H9 (cell line): ENCODE measurements around the gene MOCS3. TPM values are rescaled to one million over a fixed set of nuclear protein-coding genes. Genes with fewer than 3 reads are reported as not detected.

Source experiments
- DNase-seq: peaks from one replicate; pipeline ENCODE4 v3.0.0-alpha.2; 2017
- H2AFZ ChIP-seq: one replicate; pipeline ENCODE4 v1.6.1; 2013; ENCODE audit warnings: mild to moderate bottlenecking, low read length, control low read depth, moderate library complexity
- H2AK5ac ChIP-seq: 2 replicates; pipeline ENCODE4 v1.6.1; 2013; ENCODE audit warnings: low read length, control low read depth, mixed read lengths; ENCODE audit not compliant: insufficient read length
- H2BK120ac ChIP-seq: one replicate; pipeline ENCODE4 v1.6.1; 2013; ENCODE audit warnings: low read depth, mild to moderate bottlenecking, low read length, control low read depth, inconsistent platforms; ENCODE audit not compliant: poor library complexity, severe bottlenecking
- H2BK12ac ChIP-seq: 2 replicates; pipeline ENCODE4 v1.6.1; 2013; ENCODE audit warnings: low read length, control low read depth, mixed read lengths, low read depth; ENCODE audit not compliant: insufficient read length
- H2BK15ac ChIP-seq: 2 replicates; pipeline ENCODE4 v1.6.1; 2013; ENCODE audit warnings: low read depth, low read length, control low read depth
- H2BK20ac ChIP-seq: one replicate; pipeline ENCODE4 v1.6.1; 2013; ENCODE audit warnings: low read depth, mild to moderate bottlenecking, low read length, control low read depth, inconsistent platforms; ENCODE audit not compliant: poor library complexity, severe bottlenecking
- H2BK5ac ChIP-seq: 2 replicates; pipeline ENCODE4 v1.6.1; 2013; ENCODE audit warnings: low read length, control low read depth, mixed read lengths; ENCODE audit not compliant: insufficient read length
- H3K14ac ChIP-seq: 2 replicates; pipeline ENCODE4 v1.6.1; 2013; ENCODE audit warnings: low read length, control low read depth; ENCODE audit not compliant: insufficient read depth
- H3K18ac ChIP-seq: 2 replicates; pipeline ENCODE4 v1.6.1; 2013; ENCODE audit warnings: low read depth, mild to moderate bottlenecking, mixed read lengths, low read length, control low read depth; ENCODE audit not compliant: insufficient read length
- H3K23ac ChIP-seq: 2 replicates; pipeline ENCODE4 v1.6.1; 2013; ENCODE audit warnings: low read length, control low read depth, mixed read lengths, low read depth; ENCODE audit not compliant: insufficient read length
- H3K23me2 ChIP-seq: 2 replicates; pipeline ENCODE4 v1.6.1; 2013; ENCODE audit warnings: low read depth, mild to moderate bottlenecking, mixed read lengths, low read length, control low read depth; ENCODE audit not compliant: insufficient read length, poor library complexity, severe bottlenecking
- H3K27ac ChIP-seq: 2 replicates; pipeline ENCODE4 v1.5.1; 2013; ENCODE audit warnings: low read length, control low read depth, mixed read lengths, low read depth; ENCODE audit not compliant: insufficient read length
- H3K27me3 ChIP-seq: 2 replicates; pipeline ENCODE4 v1.6.1; 2013; ENCODE audit warnings: low read length, control low read depth, inconsistent platforms; ENCODE audit not compliant: insufficient read depth
- H3K4ac ChIP-seq: 2 replicates; pipeline ENCODE4 v1.6.1; 2013; ENCODE audit warnings: low read depth, mild to moderate bottlenecking, control low read depth, inconsistent platforms, low read length, moderate library complexity
- H3K4me1 ChIP-seq: 2 replicates; pipeline ENCODE4 v1.6.1; 2013; ENCODE audit warnings: low read length, control low read depth, inconsistent platforms; ENCODE audit not compliant: insufficient read depth
- H3K4me2 ChIP-seq: 2 replicates; pipeline ENCODE4 v1.6.1; 2013; ENCODE audit warnings: low read length, control low read depth, mixed read lengths; ENCODE audit not compliant: insufficient read length, insufficient read depth
- H3K56ac ChIP-seq: 2 replicates; pipeline ENCODE4 v1.6.1; 2013; ENCODE audit warnings: low read depth, mild to moderate bottlenecking, mixed read lengths, low read length, control low read depth; ENCODE audit not compliant: insufficient read length
- H3K79me1 ChIP-seq: 2 replicates; pipeline ENCODE4 v1.6.1; 2013; ENCODE audit warnings: low read depth, mild to moderate bottlenecking, moderate library complexity, low read length, control low read depth, inconsistent platforms; ENCODE audit not compliant: insufficient read depth, poor library complexity, severe bottlenecking
- H3K79me2 ChIP-seq: 2 replicates; pipeline ENCODE4 v1.6.1; 2013; ENCODE audit warnings: low read length, control low read depth, inconsistent platforms; ENCODE audit not compliant: insufficient read depth
- H3K9ac ChIP-seq: 2 replicates; pipeline ENCODE4 v1.6.1; 2013; ENCODE audit warnings: low read length, control low read depth, mixed read lengths; ENCODE audit not compliant: insufficient read length; ENCODE audit errors: extremely low read depth
- H3K9me3 ChIP-seq: one replicate; pipeline ENCODE4 v1.6.1; 2013; ENCODE audit warnings: low read depth, low read length, inconsistent platforms; ENCODE audit not compliant: control insufficient read depth
- H3T11ph ChIP-seq: one replicate; pipeline ENCODE4 v1.6.1; 2013; ENCODE audit warnings: mild to moderate bottlenecking, low read length, control low read depth, inconsistent platforms
- H4K20me1 ChIP-seq: one replicate; pipeline ENCODE4 v1.6.1; 2013; ENCODE audit not compliant: control insufficient read depth, insufficient read length, insufficient read depth
- H4K5ac ChIP-seq: 2 replicates; pipeline ENCODE4 v1.6.1; 2013; ENCODE audit warnings: low read depth, mild to moderate bottlenecking, mixed read lengths, low read length, control low read depth; ENCODE audit not compliant: insufficient read length
- H4K8ac ChIP-seq: replicated peaks from 2 replicates; pipeline ENCODE4 v1.6.1; 2013; ENCODE audit warnings: low read length, control low read depth, mixed read lengths, low read depth; ENCODE audit not compliant: insufficient read length
- H4K91ac ChIP-seq: 2 replicates; pipeline ENCODE4 v1.6.1; 2013; ENCODE audit warnings: low read depth, mild to moderate bottlenecking, moderate library complexity, mixed read lengths, low read length, control low read depth; ENCODE audit not compliant: insufficient read length
- H3K27ac Mint-ChIP-seq, 3 experiments: 2 replicates in 2 of 3; 3 replicates in 1 of 3; pipeline ENCODE4 v1.8.0; 2020 to 2021; ENCODE audit warnings: mixed read lengths in 3 of 3, mild to moderate bottlenecking in 1 of 3, moderate library complexity in 1 of 3
- H3K27me3 Mint-ChIP-seq: 2 replicates; pipeline ENCODE4 v1.8.0; 2021; ENCODE audit warnings: low read depth, mild to moderate bottlenecking, moderate library complexity, mixed read lengths
- H3K36me3 Mint-ChIP-seq, 3 experiments: 2 replicates in 2 of 3; 3 replicates in 1 of 3; pipeline ENCODE4 v1.8.0; 2020 to 2021; ENCODE audit warnings: low read depth in 3 of 3, mixed read lengths in 3 of 3; ENCODE audit not compliant: insufficient read depth in 1 of 3
- H3K4me1 Mint-ChIP-seq, 2 experiments: 2 replicates each; pipeline ENCODE4 v1.8.0; 2020; ENCODE audit warnings: mixed read lengths in 2 of 2
- H3K4me3 Mint-ChIP-seq, 2 experiments: 2 replicates in 1 of 2; 3 replicates in 1 of 2; pipeline ENCODE4 v1.8.0; 2020 to 2021; ENCODE audit warnings: mild to moderate bottlenecking in 2 of 2, mixed read lengths in 2 of 2, moderate library complexity in 1 of 2
- H3K9me3 Mint-ChIP-seq, 2 experiments: 2 replicates in 1 of 2; 3 replicates in 1 of 2; pipeline ENCODE4 v1.8.0; 2020; ENCODE audit warnings: mild to moderate bottlenecking in 2 of 2, mixed read lengths in 2 of 2, moderate library complexity in 1 of 2
- CTCF ChIP-seq: fragments of 200-600 bp; sonication (generic); conservative IDR thresholded peaks from 3 replicates; pipeline ENCODE4 v1.8.0; 2021; ENCODE audit warnings: antibody characterized with exemption, mild to moderate bottlenecking
- WGBS: extraction: QIAGEN DNeasy Blood & Tissue Kit; methylation state at CpG from one replicate; pipeline ENCODE4 v1.1.7; 2013; ENCODE audit warnings: missing lambda C conversion rate, low lambda C conversion rate, mixed read lengths; ENCODE audit not compliant: insufficient read length; ENCODE audit errors: extremely low coverage; 5-methylcytosine and 5-hydroxymethylcytosine counted together
- total RNA-seq: library from RNA; stranded (reverse); gene quantifications from 2 replicates; pipeline ENCODE4 v1.2.1, GENCODE V29; 2021

Gene MOCS3
- total RNA-seq, 1 experiment from 2014 or later = 9.0 TPM

DNA sequence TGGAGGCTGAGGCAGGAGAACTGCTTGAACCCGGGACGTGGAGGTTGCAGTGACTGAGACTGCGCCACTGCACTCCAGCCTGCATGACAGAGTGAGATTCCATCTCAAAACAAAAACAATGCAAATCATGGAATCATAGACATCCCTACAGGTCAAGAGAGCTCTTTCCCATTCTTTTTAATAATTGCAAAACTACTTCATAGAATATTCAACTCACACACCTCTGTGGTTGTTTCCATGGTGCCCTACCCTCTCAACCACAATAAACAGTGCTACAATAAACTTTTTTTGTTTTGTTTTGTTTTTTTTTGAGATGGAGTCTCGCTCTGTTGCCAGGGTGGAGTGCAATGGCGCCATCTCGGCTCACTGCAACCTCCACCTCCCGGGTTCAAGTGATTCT, 15.5 kb upstream of the MOCS3 start:
- no peaks in the 10 kb centered on the region for H4K20me1 ChIP-seq
- WGBS = no CpG with 5 or more reads among the region's 7 CpGs

More for the DNA sequence above, 15.5 kb upstream of the MOCS3 start:
- Histone ChIP-seq H3K79me1 (no peaks in the 10 kb centered on the region), H2AFZ (no peak overlapping the region), H4K91ac (no peak overlapping the region), H3K4ac (no peak overlapping the region), H3K27ac (no peak overlapping the region), H2BK20ac (no peak overlapping the region), H3K79me2 (no peaks in the 10 kb centered on the region), H3K14ac (no peak overlapping the region), H3K56ac (no peak overlapping the region), H3K27me3 (no peaks in the 10 kb centered on the region), H3K4me1 (no peaks in the 10 kb centered on the region), H3K4me2 (no peak overlapping the region), H2BK120ac (no peak overlapping the region), H2BK15ac (no peak overlapping the region), H3T11ph (no peak overlapping the region), H3K9me3 (no peaks in the 10 kb centered on the region), H3K23me2 (no peaks in the 10 kb centered on the region), H3K9ac (no peak overlapping the region), H3K18ac (no peak overlapping the region), H4K5ac (no peak overlapping the region), H4K8ac (no peak overlapping the region), H2AK5ac (no peak overlapping the region), H2BK5ac (no peak overlapping the region), H2BK12ac (no peak overlapping the region), H3K23ac (no peak overlapping the region)
- H3K9me3 Mint-ChIP-seq = no peaks in the 10 kb centered on the region
- TF ChIP-seq CTCF = no peak
- no peaks in the 10 kb centered on the region for H3K27me3 Mint-ChIP-seq
- no peak for DNase-seq
- peaks cover 27 to 76% (median 56%) of the 10 kb centered on the region in 3 experiments for H3K36me3 Mint-ChIP-seq
- H3K27ac Mint-ChIP-seq = no peak overlapping the region
- no peaks in the 10 kb centered on the region for H3K4me1 Mint-ChIP-seq
- no peak overlapping the region for H3K4me3 Mint-ChIP-seq
